OCI-LY7 (cell line): ENCODE data around the gene MLANA.

Source experiments
- EZH2phosphoT487 ChIP-seq: fragments of 200-600 bp; sonication (generic); IDR thresholded peaks from 2 replicates; pipeline ENCODE4 v1.6.1; 2018; ENCODE audit warnings: low read depth, borderline replicate concordance, mild to moderate bottlenecking, mixed run types, antibody characterized with exemption, low read length, moderate library complexity, mixed read lengths
- TF ChIP-seq, protein P1 (sequence below): fragments of 200-600 bp; sonication (generic); conservative IDR thresholded peaks from 2 replicates; pipeline ENCODE4 v1.5.1; 2014; ENCODE audit warnings: mild to moderate bottlenecking, antibody characterized with exemption, low read length, moderate library complexity, mixed read lengths

DNA sequence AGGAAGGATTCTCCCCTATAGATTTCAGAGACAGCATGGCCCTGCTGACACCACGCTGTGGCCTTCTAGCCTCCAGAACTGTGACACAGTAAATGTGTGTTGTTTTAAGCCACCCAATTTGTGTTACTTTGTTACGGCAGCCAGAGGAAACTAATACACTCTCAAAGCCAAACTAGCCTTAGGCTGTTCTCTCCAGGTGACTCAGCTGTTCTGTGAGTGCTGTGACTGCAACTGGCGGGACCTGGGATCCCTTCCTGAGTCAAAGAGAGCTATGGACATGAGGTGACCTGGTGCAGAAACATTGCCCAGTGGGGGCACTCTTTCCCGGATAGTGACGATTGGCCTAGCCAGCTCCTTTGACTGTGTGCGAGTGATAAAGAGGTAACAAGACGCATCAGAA lies 14.0 kb upstream of the MLANA start:
- TF ChIP-seq, protein P1, sequence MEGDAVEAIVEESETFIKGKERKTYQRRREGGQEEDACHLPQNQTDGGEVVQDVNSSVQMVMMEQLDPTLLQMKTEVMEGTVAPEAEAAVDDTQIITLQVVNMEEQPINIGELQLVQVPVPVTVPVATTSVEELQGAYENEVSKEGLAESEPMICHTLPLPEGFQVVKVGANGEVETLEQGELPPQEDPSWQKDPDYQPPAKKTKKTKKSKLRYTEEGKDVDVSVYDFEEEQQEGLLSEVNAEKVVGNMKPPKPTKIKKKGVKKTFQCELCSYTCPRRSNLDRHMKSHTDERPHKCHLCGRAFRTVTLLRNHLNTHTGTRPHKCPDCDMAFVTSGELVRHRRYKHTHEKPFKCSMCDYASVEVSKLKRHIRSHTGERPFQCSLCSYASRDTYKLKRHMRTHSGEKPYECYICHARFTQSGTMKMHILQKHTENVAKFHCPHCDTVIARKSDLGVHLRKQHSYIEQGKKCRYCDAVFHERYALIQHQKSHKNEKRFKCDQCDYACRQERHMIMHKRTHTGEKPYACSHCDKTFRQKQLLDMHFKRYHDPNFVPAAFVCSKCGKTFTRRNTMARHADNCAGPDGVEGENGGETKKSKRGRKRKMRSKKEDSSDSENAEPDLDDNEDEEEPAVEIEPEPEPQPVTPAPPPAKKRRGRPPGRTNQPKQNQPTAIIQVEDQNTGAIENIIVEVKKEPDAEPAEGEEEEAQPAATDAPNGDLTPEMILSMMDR: no peak
- TF ChIP-seq EZH2phosphoT487: no peak
